ENCODE data around the gene HIF3A.

DNA sequence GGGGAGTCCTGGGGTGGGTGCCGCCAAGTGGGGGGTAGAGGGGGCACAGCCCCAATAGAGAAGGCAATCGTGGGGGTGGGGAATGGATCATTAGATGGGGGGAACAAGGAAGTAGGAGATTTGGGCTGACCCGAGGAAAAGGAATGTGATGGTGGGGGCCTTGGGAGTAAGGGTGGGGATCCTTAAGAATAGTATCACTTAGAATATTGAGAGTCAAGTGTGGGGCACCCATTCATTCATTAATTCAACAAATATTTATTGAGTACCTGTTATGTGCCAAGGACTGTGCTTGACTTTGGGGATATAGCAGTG is 50.7 kb downstream of the HIF3A start:
- TF ChIP-seq, protein P1, sequence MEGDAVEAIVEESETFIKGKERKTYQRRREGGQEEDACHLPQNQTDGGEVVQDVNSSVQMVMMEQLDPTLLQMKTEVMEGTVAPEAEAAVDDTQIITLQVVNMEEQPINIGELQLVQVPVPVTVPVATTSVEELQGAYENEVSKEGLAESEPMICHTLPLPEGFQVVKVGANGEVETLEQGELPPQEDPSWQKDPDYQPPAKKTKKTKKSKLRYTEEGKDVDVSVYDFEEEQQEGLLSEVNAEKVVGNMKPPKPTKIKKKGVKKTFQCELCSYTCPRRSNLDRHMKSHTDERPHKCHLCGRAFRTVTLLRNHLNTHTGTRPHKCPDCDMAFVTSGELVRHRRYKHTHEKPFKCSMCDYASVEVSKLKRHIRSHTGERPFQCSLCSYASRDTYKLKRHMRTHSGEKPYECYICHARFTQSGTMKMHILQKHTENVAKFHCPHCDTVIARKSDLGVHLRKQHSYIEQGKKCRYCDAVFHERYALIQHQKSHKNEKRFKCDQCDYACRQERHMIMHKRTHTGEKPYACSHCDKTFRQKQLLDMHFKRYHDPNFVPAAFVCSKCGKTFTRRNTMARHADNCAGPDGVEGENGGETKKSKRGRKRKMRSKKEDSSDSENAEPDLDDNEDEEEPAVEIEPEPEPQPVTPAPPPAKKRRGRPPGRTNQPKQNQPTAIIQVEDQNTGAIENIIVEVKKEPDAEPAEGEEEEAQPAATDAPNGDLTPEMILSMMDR (IDR thresholded peaks at IDR 0.05), result no peak
- no peak for TF ChIP-seq POLR2A (IDR thresholded peaks at IDR 0.05)

Data from gastroesophageal sphincter (tissue), 3 donors.